Neural progenitor cell (in vitro differentiated cells): ENCODE results near the gene ADGRV1.

Experiments
- EZH2 ChIP-seq: fragments of 200-600 bp; sonication (generic); IDR thresholded peaks from 2 replicates; pipeline ENCODE4 v1.6.1; 2017; ENCODE audit warnings: antibody characterized with exemption, mild to moderate bottlenecking, moderate library complexity
- EZH2phosphoT487 ChIP-seq: fragments of 200-600 bp; sonication (generic); IDR thresholded peaks from 2 replicates; pipeline ENCODE4 v1.6.1; 2017; ENCODE audit warnings: antibody characterized with exemption
- TF ChIP-seq, protein P1 (sequence below): fragments of 200-600 bp; sonication (generic); IDR thresholded peaks from 2 replicates; pipeline ENCODE4 v1.5.1; 2017; ENCODE audit warnings: antibody characterized with exemption, mild to moderate bottlenecking

DNA sequence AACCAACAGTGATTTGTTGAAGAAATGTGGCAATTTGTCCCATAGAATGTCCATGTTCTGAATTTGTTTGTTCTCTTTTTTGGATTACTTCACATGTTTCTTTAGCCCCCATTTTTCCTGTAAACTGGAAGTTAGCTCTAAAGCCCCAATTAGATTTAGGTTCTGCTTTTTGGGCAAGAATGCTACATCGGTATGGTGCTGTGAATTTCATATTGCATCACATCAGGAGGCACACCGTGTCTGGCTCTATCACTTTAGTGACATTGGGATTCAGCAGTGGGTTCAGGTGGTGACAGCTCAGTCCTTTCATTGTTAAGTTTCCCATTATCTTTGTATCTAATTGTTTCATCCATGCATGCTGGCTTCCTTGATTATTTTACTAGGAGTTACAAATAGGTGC, 27.9 kb downstream of the ADGRV1 start:
- TF ChIP-seq, protein P1, sequence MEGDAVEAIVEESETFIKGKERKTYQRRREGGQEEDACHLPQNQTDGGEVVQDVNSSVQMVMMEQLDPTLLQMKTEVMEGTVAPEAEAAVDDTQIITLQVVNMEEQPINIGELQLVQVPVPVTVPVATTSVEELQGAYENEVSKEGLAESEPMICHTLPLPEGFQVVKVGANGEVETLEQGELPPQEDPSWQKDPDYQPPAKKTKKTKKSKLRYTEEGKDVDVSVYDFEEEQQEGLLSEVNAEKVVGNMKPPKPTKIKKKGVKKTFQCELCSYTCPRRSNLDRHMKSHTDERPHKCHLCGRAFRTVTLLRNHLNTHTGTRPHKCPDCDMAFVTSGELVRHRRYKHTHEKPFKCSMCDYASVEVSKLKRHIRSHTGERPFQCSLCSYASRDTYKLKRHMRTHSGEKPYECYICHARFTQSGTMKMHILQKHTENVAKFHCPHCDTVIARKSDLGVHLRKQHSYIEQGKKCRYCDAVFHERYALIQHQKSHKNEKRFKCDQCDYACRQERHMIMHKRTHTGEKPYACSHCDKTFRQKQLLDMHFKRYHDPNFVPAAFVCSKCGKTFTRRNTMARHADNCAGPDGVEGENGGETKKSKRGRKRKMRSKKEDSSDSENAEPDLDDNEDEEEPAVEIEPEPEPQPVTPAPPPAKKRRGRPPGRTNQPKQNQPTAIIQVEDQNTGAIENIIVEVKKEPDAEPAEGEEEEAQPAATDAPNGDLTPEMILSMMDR: no peak
- TF ChIP-seq EZH2 (no peak), EZH2phosphoT487 (no peak)
